GM18861 (cell line): ENCODE results near the gene CRELD2.

Experiments
- ATAC-seq: cut with Tn5 transposase; IDR thresholded peaks from one replicate; pipeline ENCODE4 v1.9.1; 2021; ENCODE audit not compliant: unreplicated experiment

Gene CRELD2

GRCh38 chr22:49966041-49966773 is 47.8 kb downstream of the CRELD2 start:
- ATAC-seq = no peak

GRCh38 chr22:49966774-49967705 is 48.6 kb downstream of the CRELD2 start:
- ATAC-seq = no peak

GRCh38 chr22:49967706-49968208 is 49.3 kb downstream of the CRELD2 start:
- ATAC-seq = no peak

GRCh38 chr22:49968313-49968830 is 49.9 kb downstream of the CRELD2 start:
- ATAC-seq = no peak

GRCh38 chr22:49968831-49969661 is 50.6 kb downstream of the CRELD2 start:
- ATAC-seq = no peak

GRCh38 chr22:49969751-49970527 is 51.5 kb downstream of the CRELD2 start:
- no peak for ATAC-seq

- ATAC-seq = peak; percentile 37
These were observed 52.2 kb downstream of the CRELD2 start for GRCh38 chr22:49970528-49971231.

- peak; percentile 18 for ATAC-seq
These were observed 53.1 kb downstream of the CRELD2 start for GRCh38 chr22:49971232-49972162.

GRCh38 chr22:49972163-49973017 is 54.0 kb downstream of the CRELD2 start:
- no peak for ATAC-seq

- ATAC-seq = no peak
These were observed 54.9 kb downstream of the CRELD2 start for GRCh38 chr22:49973018-49973961.

GRCh38 chr22:49975543-49976389 is 57.3 kb downstream of the CRELD2 start:
- ATAC-seq = peak; percentile 2

- peak; percentile 32 for ATAC-seq
These were observed 58.2 kb downstream of the CRELD2 start for GRCh38 chr22:49976439-49977175.
